Measurements from ENCODE around the gene CGB2.

The CGB2 gene

GRCh38 chr19:49081273-49081672 is 49.6 kb downstream of the CGB2 start:
- H3K9ac ChIP-seq (ENCODE audit: low read depth, low read length): no peak overlapping the region
- no peak overlapping the region for H3K27ac ChIP-seq (ENCODE audit: low read length)

More at GRCh38 chr19:49081273-49081672, 49.6 kb downstream of the CGB2 start:
- H3K27me3 ChIP-seq (ENCODE audit: insufficient read depth, low read length): no peaks in the 10 kb centered on the region
- H3K9me3 ChIP-seq (ENCODE audit: insufficient read depth, low read depth, low read length): no peaks in the 10 kb centered on the region
- H3K4me3 ChIP-seq (ENCODE audit: low read length): no peak overlapping the region
- peaks cover 1% of the 10 kb centered on the region; the same call in 1 of the 2 replicates for H3K36me3 ChIP-seq (ENCODE audit: insufficient read depth, low read depth, low read length)
- H3K4me1 ChIP-seq (ENCODE audit: insufficient read depth, low read length): no peaks in the 10 kb centered on the region

All from iPS-20b (cell line).